Mesendoderm (in vitro differentiated cells): ENCODE measurements around the gene NTNG1.

Experiments
- DNase-seq: peaks from one replicate; pipeline ENCODE4 v3.0.0; 2013
- H2AK5ac ChIP-seq: 2 replicates; pipeline ENCODE4 v1.6.1; 2013; ENCODE audit warnings: low read length, inconsistent platforms
- H2BK120ac ChIP-seq: 2 replicates; pipeline ENCODE4 v1.6.1; 2013; ENCODE audit warnings: low read depth, mild to moderate bottlenecking, low read length, moderate library complexity, mixed read lengths
- H2BK15ac ChIP-seq: replicated peaks from 2 replicates; pipeline ENCODE4 v1.6.1; 2013; ENCODE audit warnings: low read depth, mild to moderate bottlenecking, moderate library complexity
- H2BK5ac ChIP-seq: 2 replicates; pipeline ENCODE4 v1.6.1; 2013; ENCODE audit warnings: low read length, inconsistent platforms
- H3K18ac ChIP-seq: 2 replicates; pipeline ENCODE4 v1.6.1; 2013; ENCODE audit warnings: mild to moderate bottlenecking, low read length, mixed read lengths
- H3K23ac ChIP-seq: one replicate; pipeline ENCODE4 v1.6.1; 2013; ENCODE audit warnings: low read length
- H3K27ac ChIP-seq: 2 replicates; pipeline ENCODE4 v1.5.1; 2013; ENCODE audit warnings: low read depth, mild to moderate bottlenecking, inconsistent platforms, low read length, moderate library complexity
- H3K27me3 ChIP-seq: 2 replicates; pipeline ENCODE4 v1.6.1; 2013; ENCODE audit warnings: low read length, control low read depth, mild to moderate bottlenecking, inconsistent platforms; ENCODE audit not compliant: insufficient read depth, poor library complexity
- H3K36me3 ChIP-seq: 2 replicates; pipeline ENCODE4 v1.6.1; 2013; ENCODE audit warnings: low read length, inconsistent platforms; ENCODE audit not compliant: control insufficient read depth, insufficient read depth
- H3K4ac ChIP-seq: one replicate; pipeline ENCODE4 v1.6.1; 2013; ENCODE audit warnings: low read depth, mild to moderate bottlenecking, low read length, moderate library complexity
- H3K4me1 ChIP-seq: 2 replicates; pipeline ENCODE4 v1.6.1; 2013; ENCODE audit warnings: low read depth, low read length, inconsistent platforms; ENCODE audit not compliant: control insufficient read depth
- H3K4me2 ChIP-seq: 2 replicates; pipeline ENCODE4 v1.6.1; 2013; ENCODE audit warnings: low read length
- H3K4me3 ChIP-seq: 2 replicates; pipeline ENCODE4 v1.5.1; 2013; ENCODE audit warnings: mild to moderate bottlenecking, low read length
- H3K56ac ChIP-seq: one replicate; pipeline ENCODE4 v1.6.1; 2013; ENCODE audit warnings: low read length
- H3K79me1 ChIP-seq: 2 replicates; pipeline ENCODE4 v1.6.1; 2013; ENCODE audit warnings: low read length, inconsistent platforms
- H3K79me2 ChIP-seq: 2 replicates; pipeline ENCODE4 v1.6.1; 2013; ENCODE audit warnings: mild to moderate bottlenecking, low read length; ENCODE audit not compliant: control insufficient read depth, insufficient read depth
- H3K9ac ChIP-seq: 2 replicates; pipeline ENCODE4 v1.6.1; 2013; ENCODE audit warnings: low read length, inconsistent platforms
- H4K5ac ChIP-seq: one replicate; pipeline ENCODE4 v1.6.1; 2013; ENCODE audit warnings: low read length
- H4K8ac ChIP-seq: one replicate; pipeline ENCODE4 v1.6.1; 2013; ENCODE audit warnings: low read depth, mild to moderate bottlenecking, control low read depth, low read length, moderate library complexity
- WGBS: extraction: QIAGEN DNeasy Blood & Tissue Kit; methylation state at CpG from one replicate; pipeline ENCODE4 v1.1.7; 2013; ENCODE audit warnings: low lambda C conversion rate, missing lambda C conversion rate; ENCODE audit not compliant: insufficient coverage; ENCODE audit errors: extremely low coverage; 5-methylcytosine and 5-hydroxymethylcytosine counted together

Gene NTNG1

DNA sequence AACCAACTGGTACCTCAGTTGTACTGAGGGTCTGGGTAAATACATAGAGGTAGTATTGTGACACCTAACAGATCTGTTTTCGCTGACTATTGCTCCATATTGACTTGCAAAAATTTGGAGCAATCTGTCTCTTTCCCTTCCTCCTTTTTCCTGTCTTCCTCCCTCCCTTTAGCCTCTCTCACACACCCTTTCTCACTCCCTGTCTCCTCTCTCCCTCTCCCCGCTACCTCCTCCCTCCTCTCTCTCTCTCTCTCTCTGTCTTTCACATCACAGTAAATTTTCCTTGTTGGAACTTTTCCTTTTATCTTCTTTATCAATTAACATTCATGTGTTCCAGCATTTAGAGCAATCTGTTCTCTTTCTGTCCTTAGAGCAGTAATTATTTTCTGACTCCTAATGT lies 278.2 kb downstream of the NTNG1 start:
- Histone ChIP-seq H3K18ac (no peak overlapping the region), H3K4me3 (no peak overlapping the region), H2AK5ac (no peak overlapping the region), H2BK15ac (no peak overlapping the region), H3K27ac (no peak overlapping the region), H2BK5ac (no peak overlapping the region), H3K23ac (no peak overlapping the region), H3K27me3 (no peaks in the 10 kb centered on the region), H3K36me3 (no peaks in the 10 kb centered on the region), H3K56ac (no peak overlapping the region), H2BK120ac (no peak overlapping the region), H3K4me2 (no peak overlapping the region), H3K79me1 (no peaks in the 10 kb centered on the region), H4K8ac (no peak overlapping the region), H3K4me1 (no peaks in the 10 kb centered on the region), H4K5ac (no peak overlapping the region), H3K4ac (no peak overlapping the region), H3K9ac (no peak overlapping the region), H3K79me2 (no peaks in the 10 kb centered on the region)
- no CpG with 5 or more reads among the region's 2 CpGs for WGBS
- DNase-seq: no peak

DNA sequence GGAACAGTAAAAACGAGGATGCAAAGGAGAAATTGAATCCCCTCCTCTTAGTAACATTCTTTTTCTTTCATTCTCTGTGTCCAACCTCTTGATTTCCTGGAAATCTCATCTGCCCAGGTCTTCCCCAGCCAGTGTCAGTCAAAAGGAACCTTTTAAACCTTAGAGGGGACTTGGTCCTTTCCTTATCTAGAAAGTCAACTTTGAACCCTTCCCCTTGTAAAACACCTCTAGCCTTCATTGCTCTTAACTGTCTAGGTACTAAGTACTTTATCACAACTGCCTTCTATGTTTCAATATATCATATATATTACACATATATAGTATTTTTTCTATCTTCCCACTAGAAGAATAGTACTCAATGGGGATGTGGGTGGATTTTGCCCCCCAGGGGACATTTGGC lies 282.1 kb downstream of the NTNG1 start:
- no peaks in the 10 kb centered on the region for H3K79me2 ChIP-seq
- no peak overlapping the region for H3K18ac ChIP-seq
- DNase-seq: no peak
- H2BK120ac ChIP-seq: no peak overlapping the region
- no peak overlapping the region for H2BK5ac ChIP-seq
- H3K4me3 ChIP-seq: no peak overlapping the region
- no peak overlapping the region for H3K9ac ChIP-seq
- no peaks in the 10 kb centered on the region for H3K36me3 ChIP-seq
- no peaks in the 10 kb centered on the region for H3K27me3 ChIP-seq
- H2BK15ac ChIP-seq: no peak overlapping the region
- H3K23ac ChIP-seq: no peak overlapping the region
- no peak overlapping the region for H3K4ac ChIP-seq
- no peak overlapping the region for H3K56ac ChIP-seq
- no CpG with 5 or more reads among the region's 1 CpG for WGBS
- no peak overlapping the region for H4K8ac ChIP-seq
- no peak overlapping the region for H4K5ac ChIP-seq
- H3K79me1 ChIP-seq: no peaks in the 10 kb centered on the region
- H2AK5ac ChIP-seq: no peak overlapping the region
- no peak overlapping the region for H3K27ac ChIP-seq
- H3K4me1 ChIP-seq: no peaks in the 10 kb centered on the region
- H3K4me2 ChIP-seq: no peak overlapping the region

DNA sequence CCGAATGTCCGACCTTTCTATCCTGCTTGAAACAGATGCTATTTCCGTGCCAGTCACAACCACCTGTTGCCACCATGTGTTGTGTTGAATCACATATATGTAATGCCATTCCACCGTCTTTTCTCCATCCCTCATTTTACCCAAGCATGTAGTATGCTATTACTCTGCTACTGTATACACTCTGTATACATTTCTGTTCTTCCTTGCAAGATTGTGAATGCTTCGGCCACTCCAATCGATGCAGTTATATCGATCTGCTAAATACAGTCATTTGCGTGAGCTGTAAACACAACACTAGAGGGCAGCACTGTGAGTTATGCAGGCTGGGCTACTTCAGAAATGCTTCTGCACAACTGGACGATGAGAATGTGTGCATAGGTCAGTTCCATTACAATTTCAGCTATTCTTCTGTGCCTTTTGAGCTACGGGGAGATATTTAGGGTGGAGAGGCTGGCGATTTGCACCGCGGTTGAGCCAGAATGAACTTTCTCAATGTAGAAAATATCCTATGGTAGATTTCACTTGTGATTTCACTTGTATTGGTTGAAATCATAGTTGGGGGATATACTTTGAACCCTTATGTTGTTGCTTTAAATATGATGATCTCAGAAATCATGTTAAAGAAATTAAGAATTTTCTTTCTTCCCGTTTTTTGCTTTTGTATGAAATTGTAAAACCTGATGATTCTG lies 289.8 kb downstream of the NTNG1 start:
- WGBS: no CpG with 5 or more reads among the region's 14 CpGs
- no peak overlapping the region for H3K27ac ChIP-seq
- H3K79me1 ChIP-seq: no peaks in the 10 kb centered on the region
- H3K18ac ChIP-seq: no peak overlapping the region
- no peak overlapping the region for H2BK120ac ChIP-seq
- H3K27me3 ChIP-seq: no peaks in the 10 kb centered on the region
- no peak overlapping the region for H2AK5ac ChIP-seq
- H3K4me3 ChIP-seq: no peak overlapping the region
- H3K56ac ChIP-seq: no peak overlapping the region
- no peak overlapping the region for H4K8ac ChIP-seq
- no peak overlapping the region for H3K23ac ChIP-seq
- H3K79me2 ChIP-seq: no peaks in the 10 kb centered on the region
- no peaks in the 10 kb centered on the region for H3K36me3 ChIP-seq
- H2BK15ac ChIP-seq: no peak overlapping the region
- no peaks in the 10 kb centered on the region for H3K4me1 ChIP-seq
- H4K5ac ChIP-seq: no peak overlapping the region
- no peak overlapping the region for H3K4ac ChIP-seq
- no peak overlapping the region for H3K4me2 ChIP-seq
- DNase-seq: peak; percentile 52
- no peak overlapping the region for H3K9ac ChIP-seq
- no peak overlapping the region for H2BK5ac ChIP-seq

DNA sequence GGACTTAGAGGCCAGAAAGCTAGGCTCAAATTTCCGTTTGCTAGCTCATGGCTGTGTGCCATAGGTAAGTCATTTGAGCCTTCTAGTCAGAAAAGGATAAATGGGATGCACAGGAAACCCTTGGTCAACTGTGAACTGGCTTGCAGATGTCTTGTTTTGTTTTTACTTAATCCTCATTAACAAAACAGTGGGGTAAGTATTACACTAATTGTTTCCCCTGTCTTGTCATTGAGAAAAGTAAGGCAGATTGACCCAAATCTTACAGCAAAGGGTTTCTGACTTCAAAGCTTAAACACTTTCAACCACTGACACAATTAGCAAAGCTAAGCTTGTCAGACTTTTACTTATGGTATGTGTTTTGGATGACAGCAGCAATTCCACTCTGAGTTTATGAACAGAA lies 291.3 kb downstream of the NTNG1 start:
- Histone ChIP-seq H3K4me3 (no peak overlapping the region), H3K79me1 (no peaks in the 10 kb centered on the region), H4K5ac (no peak overlapping the region), H2BK120ac (no peak overlapping the region), H2BK5ac (no peak overlapping the region), H2BK15ac (no peak overlapping the region), H3K4ac (no peak overlapping the region), H3K27ac (no peak overlapping the region), H4K8ac (no peak overlapping the region), H3K23ac (no peak overlapping the region), H3K9ac (no peak overlapping the region), H3K4me2 (no peak overlapping the region), H3K4me1 (no peaks in the 10 kb centered on the region), H3K56ac (no peak overlapping the region), H3K36me3 (no peaks in the 10 kb centered on the region), H3K27me3 (no peaks in the 10 kb centered on the region), H2AK5ac (no peak overlapping the region), H3K18ac (no peak overlapping the region), H3K79me2 (no peaks in the 10 kb centered on the region)
- DNase-seq: peak; percentile 18
- no CpG with 5 or more reads among the region's 1 CpG for WGBS

DNA sequence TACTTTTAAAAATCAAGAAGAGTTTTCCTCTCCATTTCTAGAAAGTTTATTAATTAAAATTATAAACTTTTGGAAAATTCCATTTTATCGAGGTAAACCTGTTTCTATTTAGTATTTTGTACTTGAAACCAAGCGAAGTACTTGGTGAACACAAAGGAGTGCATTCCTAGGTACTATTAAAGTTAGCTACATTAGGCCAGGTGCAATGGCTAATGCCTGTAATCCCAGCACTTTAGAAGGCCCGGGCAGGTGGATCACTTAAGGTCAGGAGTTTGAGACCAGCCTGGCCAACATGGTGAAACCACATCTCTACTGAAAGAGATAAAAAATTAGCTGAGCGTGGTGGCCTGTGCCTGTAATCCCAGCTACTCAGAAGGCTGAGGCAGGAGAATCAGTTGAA lies 292.2 kb downstream of the NTNG1 start:
- Histone ChIP-seq H3K27me3 (no peaks in the 10 kb centered on the region), H4K8ac (no peak overlapping the region), H3K4ac (no peak overlapping the region), H4K5ac (no peak overlapping the region), H2AK5ac (no peak overlapping the region), H3K27ac (no peak overlapping the region), H3K79me2 (no peaks in the 10 kb centered on the region), H3K4me2 (no peak overlapping the region), H3K36me3 (no peaks in the 10 kb centered on the region), H3K18ac (no peak overlapping the region), H2BK120ac (no peak overlapping the region), H2BK5ac (no peak overlapping the region), H2BK15ac (no peak overlapping the region), H3K23ac (no peak overlapping the region), H3K4me1 (no peaks in the 10 kb centered on the region), H3K9ac (no peak overlapping the region), H3K4me3 (no peak overlapping the region), H3K79me1 (no peaks in the 10 kb centered on the region), H3K56ac (no peak overlapping the region)
- no CpG with 5 or more reads among the region's 4 CpGs for WGBS
- DNase-seq: no peak
